ENCODE measurements around the gene ZNF784.

ZNF784 gene, protein sequence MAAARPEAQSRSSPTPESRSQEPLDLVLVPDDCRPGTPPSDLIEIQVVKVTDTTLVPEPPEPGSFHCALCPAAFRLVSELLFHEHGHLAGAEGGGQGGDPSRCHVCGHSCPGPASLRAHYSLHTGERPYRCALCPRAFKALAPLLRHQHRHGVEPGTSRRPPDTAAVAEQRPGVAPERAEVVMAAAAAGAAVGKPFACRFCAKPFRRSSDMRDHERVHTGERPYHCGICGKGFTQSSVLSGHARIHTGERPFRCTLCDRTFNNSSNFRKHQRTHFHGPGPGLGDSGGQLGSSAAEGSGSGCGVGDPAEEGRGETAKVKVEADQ

DNA sequence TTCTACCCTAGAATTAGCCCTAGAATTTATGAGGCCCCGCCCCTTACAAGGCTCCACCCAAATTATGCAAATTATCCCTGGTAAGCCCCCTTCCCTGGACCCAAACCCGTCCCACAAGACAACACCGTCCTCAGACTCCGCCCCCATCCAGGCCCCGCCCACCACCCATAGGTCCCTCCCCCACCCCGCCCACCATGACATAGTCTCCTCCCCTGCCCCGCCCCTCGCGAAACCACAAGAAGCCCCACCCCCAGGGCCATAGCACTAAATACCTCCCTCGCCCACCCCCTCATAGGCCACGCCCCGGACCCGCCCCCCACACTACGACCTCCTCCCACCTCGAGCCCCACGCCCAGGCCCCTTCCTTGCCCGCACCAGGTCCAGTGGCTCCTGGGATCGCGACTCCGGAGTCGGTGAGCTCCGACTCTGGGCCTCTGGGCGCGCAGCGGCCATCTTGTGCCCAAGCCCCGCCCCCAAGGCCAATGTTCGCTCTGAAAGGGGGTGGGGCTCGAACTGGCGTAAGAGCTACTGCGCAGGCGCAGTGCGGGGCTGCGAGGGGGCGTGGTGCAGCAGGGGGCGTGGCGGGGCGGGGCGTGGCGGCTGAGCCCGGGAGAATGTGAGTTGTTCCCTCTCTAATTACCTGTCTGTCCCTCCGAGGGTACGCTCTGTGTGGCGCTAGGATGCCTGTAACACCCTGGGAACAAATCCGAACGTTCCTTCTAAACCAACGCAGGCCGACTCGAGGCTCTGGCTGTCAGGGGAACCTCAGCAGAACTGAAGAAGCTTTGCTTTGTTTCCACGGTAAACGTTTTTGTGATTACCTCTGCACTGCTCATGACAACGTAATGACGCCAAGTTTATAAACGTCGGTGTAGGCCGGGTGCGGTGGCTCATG is at the start of gene ZNF784:
ZNF784 (minus strand) TSS at position 458 of the 895 bp plus-strand sequence; CDS start at position 453, 5 bp downstream.
- DNase-seq (ENCODE audit: low read depth in 2 of 2): peak; percentile 83 to 87

DNA sequence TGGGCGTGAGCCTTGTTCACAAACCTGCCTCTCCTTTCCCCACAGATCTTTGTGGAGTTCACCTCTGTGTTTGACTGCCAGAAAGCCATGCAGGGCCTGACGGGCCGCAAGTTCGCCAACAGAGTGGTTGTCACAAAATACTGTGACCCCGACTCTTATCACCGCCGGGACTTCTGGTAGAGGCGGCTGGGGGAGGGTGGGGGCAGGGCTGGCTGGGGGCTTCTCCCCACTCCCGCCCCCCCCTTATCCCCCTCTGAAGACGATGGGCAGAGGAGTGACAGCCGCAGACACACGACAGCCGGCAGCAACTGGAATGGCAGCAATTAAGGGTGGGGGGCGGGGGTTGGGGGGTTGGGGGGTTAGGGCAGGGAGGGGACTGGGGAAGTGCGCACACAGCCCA is 49.5 kb upstream of the ZNF784 start:
- DNase-seq (ENCODE audit: low read depth in 2 of 2): no peak

DNA sequence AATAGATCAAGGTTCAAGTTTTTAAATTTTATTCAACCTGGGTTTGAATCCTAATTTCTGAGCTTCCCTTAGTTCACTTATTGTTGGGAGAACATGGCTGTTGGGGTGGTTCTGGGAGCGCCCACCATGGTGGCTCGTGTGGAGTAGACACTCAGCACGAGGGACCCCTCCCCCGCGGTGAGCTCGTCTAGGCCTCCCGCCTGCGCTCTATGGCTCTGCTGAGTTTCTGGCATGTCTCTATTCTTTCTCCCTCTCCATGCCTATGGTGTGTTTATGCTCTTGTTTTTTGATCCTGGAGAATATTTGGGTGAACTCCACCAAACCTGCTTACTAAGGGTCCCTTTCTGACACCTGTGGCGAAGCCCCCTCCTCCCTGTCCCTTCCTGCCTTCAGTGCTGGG is 49.1 kb upstream of the ZNF784 start:
- no peak for DNase-seq (ENCODE audit: low read depth in 2 of 2)

DNA sequence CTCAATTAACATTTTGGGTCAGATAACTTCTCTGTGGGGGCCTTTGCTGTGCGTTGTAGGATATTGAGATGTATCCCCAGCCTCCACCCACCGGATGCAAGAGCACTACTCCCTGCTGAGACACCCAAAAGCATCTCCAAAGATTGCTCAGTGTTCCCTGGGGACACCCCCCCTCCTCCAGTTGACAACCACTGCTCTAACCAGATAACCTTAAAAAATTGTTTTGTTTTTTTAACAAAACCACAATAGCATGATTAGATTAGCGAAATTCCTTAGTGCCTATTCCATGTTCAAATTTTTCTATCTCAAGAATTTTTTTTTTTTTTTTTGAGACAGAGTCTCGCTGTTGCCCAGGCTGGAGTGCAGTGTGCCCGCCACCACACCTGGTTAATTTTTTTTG is 48.1 kb upstream of the ZNF784 start:
- no peak for DNase-seq (ENCODE audit: low read depth in 2 of 2)

DNA sequence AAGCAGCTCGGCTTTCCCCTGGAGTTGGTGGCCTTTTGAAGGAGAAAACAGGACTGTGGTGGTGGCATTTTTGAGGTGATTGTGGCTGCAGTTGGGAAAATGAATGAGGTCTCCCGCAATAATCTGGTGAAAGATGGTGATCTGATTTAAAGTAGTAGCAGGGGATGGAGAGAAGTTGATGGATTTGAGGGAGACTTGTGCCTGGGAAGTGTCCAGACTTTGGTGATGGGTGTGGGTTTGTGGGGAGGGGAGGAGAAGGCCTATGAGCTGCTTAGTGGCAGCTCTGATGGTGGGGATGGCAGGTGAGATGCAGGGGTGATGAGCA is 46.6 kb upstream of the ZNF784 start:
- DNase-seq (ENCODE audit: low read depth in 2 of 2): no peak

DNA sequence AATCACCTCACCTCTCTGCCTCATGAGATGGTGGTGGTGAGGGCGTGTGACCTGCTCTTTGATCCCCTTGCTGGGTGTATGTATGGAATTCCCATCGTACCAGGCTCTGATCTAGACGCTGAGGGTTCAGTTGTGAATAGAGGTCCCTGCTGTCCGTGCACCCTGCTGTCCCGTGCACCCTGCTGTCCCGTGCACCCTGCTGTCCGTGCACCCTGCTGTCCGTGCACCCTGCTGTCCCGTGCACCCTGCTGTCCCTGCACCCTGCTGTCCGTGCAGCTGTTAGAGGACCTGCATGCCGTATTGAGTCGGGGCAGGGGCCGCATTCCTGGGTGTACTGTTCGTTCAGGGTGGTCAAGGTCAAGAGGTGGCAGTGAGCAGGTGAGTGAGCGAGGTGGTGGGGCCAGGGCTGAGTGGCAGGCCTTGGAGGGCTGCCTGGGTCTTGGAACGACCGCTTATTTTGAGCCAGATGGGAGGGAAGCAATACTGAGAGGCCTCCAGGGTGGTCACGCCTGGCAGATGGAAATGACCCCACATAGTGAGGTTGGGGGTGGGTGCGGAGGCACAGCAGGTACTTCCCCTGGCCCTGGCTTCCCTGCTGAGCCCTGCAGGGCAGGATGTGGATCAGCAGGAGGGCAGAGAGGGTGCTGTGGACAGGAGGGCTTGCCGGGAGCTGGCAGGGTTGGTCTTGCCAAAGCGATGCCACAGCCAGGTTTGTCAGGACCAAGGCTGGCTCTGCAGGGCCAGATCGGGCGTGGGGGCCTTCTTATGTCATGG is 46.1 kb upstream of the ZNF784 start:
- no peak for DNase-seq (ENCODE audit: low read depth in 2 of 2)

DNA sequence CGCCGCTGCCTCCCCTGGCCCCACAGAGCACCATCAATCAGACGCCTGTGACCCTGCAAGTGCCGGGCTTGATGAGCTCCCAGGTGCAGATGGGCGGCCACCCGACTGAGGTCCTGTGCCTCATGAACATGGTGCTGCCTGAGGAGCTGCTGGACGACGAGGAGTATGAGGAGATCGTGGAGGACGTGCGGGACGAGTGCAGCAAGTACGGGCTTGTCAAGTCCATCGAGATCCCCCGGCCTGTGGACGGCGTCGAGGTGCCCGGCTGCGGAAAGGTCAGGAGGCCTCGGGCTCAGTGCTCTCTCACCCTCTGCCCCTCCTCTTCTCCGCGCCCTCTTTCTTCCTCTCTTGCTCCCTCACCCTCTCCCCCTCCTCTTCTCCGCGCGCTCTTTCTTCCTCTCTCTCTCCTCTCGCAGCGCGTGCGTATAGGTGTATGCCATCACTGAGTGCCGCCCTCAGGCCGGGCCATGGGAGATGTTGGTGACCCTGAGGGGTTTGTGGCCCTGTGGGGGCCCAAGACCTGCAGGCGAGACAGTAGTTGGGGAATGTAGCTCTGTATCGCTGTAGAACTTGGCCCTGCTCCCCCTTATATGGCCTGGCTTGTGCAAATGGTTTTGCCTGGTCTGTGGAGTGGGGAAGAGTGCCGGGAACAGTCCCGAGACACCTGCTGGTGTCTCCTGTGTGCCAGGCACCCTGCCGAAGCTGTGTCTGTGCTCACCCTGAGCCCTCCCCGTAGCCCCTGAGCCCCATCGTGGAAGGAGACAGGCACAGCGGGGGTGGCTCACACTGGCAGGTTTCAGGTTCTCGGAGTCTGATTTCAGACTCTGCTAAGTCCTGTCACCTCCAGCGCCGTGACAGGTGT is 45.3 kb upstream of the ZNF784 start:
- no peak for DNase-seq (ENCODE audit: low read depth in 2 of 2)

DNA sequence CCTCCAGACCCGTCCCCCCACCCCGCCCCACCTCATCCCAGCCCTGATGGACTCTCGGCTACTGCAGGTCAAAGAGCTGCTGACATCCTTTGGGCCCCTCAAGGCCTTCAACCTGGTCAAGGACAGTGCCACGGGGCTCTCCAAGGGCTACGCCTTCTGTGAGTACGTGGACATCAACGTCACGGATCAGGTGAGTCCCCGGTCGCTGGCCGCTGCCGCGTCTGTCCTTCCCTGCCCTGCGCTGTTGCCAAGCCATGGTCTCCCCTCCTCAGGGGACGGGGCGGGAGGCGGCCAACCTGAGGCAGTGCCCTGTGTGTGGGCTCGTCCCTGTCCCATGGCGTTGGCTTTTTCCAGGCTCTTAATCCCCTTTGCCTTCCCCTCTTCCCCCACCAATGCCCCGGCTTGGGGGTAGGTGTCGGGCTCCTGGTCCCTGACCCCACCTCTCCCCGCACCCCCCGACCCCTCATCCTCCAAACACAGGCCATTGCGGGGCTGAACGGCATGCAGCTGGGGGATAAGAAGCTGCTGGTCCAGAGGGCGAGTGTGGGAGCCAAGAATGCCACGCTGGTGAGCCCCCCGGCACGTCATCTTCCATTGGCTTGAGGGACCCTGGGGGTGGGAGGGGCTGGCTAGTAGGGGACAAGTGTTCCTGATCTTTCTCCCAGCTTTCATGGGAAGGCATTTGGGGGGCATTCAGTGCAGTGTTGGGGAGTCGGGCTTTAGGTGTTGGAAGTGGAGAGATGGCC is 44.4 kb upstream of the ZNF784 start:
- no peak for DNase-seq (ENCODE audit: low read depth in 2 of 2)

DNA sequence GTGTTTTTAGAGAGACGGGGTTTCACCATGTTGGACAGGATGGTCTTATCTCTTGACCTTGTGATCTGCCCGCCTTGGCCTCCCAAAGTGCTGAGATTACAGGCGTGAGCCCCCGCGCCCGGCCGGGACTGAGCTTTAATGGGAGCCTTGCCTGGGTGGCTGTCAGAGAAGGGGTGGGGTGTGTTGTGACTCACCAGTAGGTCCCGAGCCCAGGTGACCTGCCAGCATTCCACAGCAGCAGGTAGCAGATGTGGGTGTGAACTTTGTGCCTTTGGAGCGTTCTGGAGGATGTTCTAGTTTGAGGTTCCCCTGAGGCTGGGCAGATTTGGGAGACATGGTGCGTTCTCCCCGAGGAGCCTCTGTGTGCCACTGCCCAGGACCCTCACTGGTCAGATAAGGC is 43.6 kb upstream of the ZNF784 start:
- no peak for DNase-seq (ENCODE audit: low read depth in 2 of 2)

DNA sequence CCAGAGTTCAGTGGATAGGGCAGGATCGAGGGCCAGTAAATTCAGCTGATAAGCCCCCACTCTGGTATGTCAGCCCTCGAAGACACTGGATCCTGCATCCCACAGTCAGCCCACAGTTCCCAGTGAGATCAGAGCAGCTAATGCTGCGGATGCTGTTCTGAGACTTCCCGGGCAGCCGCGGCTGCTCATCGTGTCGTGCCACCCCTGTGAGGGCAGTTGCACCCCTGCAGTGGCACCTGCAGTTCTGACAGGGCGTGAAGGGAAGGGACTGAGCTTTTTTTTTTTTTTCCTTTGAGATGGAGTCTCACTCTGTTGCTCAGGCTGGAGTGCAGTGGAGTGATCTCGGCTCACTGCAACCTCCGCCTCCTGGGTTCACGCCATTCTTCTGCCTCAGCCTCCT is 43.1 kb upstream of the ZNF784 start:
- no peak for DNase-seq (ENCODE audit: low read depth in 2 of 2)

DNA sequence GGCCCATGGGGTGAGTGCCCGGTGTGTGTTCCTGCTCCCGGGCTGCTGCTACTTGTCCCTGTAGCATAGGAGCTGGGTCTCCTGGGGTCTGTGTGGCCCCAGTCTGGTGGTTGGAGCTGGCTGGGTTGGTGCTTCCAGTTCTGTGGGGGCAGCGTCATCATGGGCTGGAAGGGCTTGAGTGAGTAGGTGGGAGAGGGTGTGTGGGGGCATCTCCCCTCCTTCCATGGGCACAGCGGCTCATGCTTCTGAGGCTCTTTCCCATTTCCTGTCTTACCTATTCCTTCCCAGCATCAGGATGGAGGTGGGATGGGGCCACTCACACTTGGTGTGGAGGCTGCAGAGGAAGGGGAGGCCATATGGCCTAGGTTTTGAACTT is 42.6 kb upstream of the ZNF784 start:
- DNase-seq (ENCODE audit: low read depth in 2 of 2): no peak

DNA sequence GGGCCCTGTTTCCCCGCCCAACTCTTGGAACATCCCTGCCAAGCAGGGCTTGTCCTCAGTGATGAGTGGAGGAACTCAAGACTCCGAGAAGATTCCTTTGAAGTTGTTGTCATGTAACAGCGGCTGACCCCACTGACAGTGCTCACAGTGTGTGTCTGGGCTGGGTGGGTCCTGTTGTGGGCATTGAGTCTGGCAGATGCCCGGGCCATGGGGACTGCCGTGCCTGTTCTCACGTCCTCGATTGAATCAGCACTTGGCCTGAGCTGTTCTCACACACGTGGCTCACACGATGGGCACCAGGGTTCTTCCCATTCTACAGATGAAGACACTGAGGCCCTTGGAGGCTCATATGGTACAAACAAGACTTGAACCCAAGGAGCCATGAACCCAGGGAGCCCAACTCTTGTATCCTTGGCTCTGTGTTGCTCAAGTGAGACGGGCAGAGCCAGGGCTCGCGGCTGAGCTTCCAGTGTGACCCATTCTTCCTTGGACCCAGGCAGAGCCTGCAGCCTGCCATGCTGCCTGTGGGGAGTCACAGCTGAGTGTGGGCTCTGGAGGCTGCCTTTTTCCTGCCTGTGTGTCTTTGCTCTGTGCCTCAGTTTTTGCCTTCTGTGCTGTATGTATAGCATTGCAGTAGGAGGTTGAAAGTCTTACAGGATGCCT is 42.1 kb upstream of the ZNF784 start:
- no peak for DNase-seq (ENCODE audit: low read depth in 2 of 2)

DNA sequence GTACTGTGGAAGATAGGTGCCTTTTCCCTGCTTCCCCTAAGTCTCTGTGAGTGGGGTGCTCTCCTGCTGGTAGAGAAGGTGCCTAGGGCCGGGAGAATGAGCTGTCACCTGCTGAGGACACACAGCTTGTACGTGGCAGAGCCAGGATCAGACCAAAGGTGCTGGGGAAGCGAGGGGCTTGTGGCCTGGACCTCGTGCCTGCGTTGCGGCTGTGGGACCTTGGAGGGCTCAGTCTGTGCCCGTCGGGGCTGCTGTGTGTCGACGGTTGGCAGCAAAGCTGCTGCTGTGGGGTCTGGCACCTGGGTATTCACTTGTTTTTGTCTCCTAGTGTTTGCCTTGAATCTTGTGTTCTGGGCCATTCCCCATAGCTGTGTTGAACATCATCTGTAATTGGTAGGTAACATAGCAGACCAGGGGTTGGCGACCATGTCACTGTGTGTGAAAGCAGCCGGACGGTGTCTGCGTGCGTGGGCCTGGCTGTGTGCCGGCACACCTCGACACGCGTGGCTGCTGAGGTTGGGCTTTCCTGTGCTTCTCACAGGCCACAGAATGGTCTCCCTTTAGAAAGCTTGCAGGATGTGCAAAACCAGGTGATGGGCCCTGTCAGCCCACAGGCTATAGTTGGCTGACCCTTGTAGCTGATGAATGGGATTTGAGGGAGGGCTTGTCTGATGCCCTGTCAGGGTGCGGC is 39.6 kb upstream of the ZNF784 start:
- DNase-seq (ENCODE audit: low read depth in 2 of 2): no peak

DNA sequence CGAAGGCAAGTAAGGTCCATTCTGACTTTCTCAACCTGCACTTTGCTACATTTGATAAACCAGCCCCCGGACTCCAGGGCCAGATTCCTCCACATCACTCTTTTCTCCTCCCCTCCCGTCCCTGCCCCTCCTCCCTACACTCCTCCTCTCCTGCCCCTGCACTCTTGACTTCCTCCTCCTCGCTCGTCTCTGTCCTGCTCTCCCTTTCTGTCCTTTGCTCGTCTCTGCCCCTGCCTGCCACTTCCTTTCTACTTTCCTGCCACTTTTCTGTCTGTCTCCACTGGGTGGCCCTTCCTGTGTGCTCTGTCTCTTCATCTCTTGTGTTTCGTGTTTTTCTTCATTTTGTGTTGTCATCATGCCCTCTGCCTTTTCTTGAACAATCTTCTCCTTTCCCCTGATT is 37.5 kb upstream of the ZNF784 start:
- DNase-seq (ENCODE audit: low read depth in 2 of 2): no peak

DNA sequence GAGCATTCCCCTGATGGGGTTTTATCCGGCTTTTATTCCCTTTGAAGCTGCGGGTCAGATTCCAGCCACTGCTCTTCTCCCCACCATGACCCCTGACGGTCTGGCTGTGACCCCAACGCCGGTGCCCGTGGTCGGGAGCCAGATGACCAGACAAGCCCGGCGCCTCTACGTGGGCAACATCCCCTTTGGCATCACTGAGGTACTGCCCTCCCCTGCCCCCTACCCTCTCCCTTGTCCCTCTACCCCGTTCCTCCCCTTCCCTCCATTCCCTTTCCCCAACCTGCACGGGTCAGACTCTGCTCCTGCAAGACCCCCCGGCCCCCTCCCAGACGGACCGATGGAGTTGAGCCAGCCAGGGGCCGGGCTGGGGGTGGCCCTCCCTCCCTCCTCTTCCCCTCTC is 36.6 kb upstream of the ZNF784 start:
- no peak for DNase-seq (ENCODE audit: low read depth in 2 of 2)

DNA sequence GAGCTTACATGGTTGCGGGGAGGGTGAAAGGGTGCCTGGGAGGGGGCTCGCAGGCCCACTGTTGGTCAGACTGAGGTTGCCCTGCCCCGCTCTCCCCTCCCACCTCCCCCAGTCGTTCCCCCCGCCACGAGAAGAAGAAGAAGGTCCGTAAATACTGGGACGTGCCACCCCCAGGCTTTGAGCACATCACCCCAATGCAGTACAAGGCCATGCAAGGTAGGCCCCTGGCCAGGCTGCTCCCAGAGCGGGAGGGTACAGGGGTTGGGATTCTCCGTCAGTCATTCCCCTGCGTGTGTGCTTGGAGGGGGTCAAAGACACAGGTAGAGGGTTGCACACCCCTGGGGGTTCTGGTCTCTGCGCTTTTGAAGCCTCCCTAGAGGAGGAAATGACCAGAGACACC is 36.0 kb upstream of the ZNF784 start:
- no peak for DNase-seq (ENCODE audit: low read depth in 2 of 2)

DNA sequence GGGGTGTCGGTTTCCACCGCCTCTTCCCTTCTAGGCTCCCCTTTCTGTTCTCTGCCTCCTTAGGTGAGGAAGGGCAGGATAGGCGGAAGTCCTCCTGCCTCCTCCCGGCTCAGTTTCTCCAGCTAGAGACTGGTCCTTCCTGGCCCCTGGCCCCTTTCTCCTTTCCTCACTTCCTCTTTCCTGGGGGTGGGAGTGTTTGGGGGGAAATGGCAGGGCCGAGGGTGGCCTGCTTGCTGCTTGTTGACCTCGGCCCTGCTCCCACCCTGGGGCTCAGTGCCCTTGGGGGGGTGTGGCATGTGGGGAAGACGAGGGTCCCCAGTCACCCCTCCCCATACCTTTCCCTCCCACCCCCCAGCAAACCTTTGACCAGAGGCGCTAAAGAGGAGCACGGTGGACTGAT is 35.5 kb upstream of the ZNF784 start:
- no peak for DNase-seq (ENCODE audit: low read depth in 2 of 2)

DNA sequence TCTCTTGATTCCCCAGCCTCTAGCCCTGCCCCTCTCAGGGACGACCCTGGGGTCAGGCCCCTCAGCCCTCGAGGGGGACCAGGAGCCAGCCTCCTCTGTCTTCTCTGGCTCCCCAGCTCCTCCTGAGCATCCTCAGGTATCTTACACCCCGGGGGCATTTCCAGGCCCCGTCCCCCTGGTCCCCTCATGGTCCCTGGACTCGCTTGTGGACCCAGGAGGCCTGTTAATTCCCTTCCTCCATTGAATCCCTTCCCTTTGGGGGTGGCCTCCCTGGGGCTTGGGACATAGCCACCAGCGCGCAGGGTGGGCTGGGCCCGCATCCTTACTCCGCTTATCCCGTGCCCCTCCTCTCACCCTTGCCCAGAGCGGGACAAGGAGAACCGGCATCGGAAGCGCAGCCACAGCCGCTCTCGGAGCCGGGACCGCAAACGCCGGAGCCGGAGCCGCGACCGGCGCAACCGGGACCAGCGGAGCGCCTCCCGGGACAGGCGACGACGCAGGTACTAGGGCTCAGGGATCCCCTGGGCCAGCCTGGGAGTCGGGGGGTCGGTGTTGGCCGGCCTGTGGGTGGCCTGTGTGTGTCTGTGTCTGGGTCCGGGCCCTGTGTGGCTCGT is 34.6 kb upstream of the ZNF784 start:
- no peak for DNase-seq (ENCODE audit: low read depth in 2 of 2)

DNA sequence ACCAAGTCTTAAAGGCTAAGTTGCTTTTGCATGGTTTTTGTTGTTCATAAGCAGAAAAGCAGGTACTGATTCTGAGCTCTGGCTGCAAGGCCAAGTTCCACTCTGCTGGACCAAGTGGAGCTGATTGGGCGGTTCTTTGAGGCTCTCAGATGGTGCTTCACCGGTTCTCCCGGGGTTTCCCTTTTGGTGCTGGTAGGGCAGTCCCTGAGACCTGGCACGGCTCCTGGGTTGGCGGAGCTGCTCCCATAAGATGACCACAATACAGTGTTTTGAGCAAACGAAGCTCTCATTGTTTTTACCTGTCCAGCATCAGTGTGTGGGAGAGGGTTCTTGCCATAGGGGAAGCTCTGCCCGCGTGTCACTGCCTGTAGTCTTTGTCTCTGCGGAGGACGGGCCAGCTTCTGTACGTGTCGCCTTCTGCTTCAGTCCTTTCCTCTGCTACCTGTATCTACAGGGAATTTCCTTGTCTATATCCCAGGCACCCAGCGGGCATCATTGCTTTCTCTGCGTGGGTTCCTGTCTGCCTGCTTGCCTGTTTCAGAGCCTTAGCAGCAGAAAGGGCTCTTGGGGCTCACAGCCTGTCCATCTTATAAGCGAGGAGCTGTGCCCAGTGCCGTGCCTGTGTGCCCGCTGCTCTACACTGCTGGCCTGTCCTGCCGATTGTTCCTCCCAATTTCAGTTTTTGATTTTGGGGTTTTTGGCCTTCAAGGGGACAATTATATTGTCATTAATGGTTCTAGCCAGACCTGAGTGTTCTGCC is 32.8 kb upstream of the ZNF784 start:
- DNase-seq (ENCODE audit: low read depth in 2 of 2): no peak
